Hippocampal formation (tissue), 2 donors: Measurements from ENCODE around the gene KNL1.
"Not testable (repeated sequence)": the region's sequence is repeated elsewhere in the genome, so short reads cannot be mapped to it uniquely, and the experiment has no call there.

Source experiments
- DNase-seq, 2 donors: peaks; one replicate each; lab custom pipeline; 2025; lab: John Stamatoyannopoulos, UW

The KNL1 gene

GRCh38 chr15:40593588-40594428, at the start of gene KNL1:
Gene KNL1 (plus strand): TSS chr15:40594249. CDS start chr15:40602932, 8,683 bp downstream.
- DNase-seq = peak; percentile 94 to 97

- no peak for DNase-seq
These were observed 48.6 kb upstream of the KNL1 start for GRCh38 chr15:40545457-40545856.

GRCh38 chr15:40548610-40549009, 45.4 kb upstream of the KNL1 start:
- no peak for DNase-seq

- no peak for DNase-seq
These were observed 44.2 kb upstream of the KNL1 start for GRCh38 chr15:40549894-40550293.

- no peak for DNase-seq
These were observed 43.6 kb upstream of the KNL1 start for GRCh38 chr15:40550341-40551037.

DNA sequence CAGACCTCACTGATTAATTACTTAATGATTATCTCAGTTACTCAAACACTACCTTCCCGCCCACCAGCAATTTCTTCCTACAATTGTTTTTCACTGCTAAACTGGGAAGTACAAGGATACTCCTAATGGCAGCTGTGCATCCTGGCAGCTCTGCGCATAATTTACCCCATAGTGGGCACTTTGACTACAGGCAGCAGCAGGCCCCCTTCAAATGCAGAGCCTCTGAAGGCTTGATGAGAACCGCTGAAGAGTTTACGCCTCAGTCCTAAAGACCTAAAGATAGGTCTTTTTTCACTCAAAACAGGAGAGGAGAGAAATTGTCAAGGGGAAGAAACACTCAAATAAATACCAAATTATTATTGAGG, 39.9 kb upstream of the KNL1 start:
- no peak for DNase-seq

GRCh38 chr15:40555876-40556275, 38.2 kb upstream of the KNL1 start:
- no peak for DNase-seq

GRCh38 chr15:40558952-40559742, 34.9 kb upstream of the KNL1 start:
- no peak for DNase-seq

GRCh38 chr15:40562691-40563090, 31.4 kb upstream of the KNL1 start:
- DNase-seq = no peak

GRCh38 chr15:40563426-40563825, 30.6 kb upstream of the KNL1 start:
- DNase-seq = no peak

- DNase-seq = peak; percentile 98 to 99
These were observed 29.3 kb upstream of the KNL1 start, which contains the start of gene CCDC32 for GRCh38 chr15:40564591-40565332. Gene CCDC32 (minus strand): TSS chr15:40565042. CDS start chr15:40563015, 2,027 bp downstream.

DNA sequence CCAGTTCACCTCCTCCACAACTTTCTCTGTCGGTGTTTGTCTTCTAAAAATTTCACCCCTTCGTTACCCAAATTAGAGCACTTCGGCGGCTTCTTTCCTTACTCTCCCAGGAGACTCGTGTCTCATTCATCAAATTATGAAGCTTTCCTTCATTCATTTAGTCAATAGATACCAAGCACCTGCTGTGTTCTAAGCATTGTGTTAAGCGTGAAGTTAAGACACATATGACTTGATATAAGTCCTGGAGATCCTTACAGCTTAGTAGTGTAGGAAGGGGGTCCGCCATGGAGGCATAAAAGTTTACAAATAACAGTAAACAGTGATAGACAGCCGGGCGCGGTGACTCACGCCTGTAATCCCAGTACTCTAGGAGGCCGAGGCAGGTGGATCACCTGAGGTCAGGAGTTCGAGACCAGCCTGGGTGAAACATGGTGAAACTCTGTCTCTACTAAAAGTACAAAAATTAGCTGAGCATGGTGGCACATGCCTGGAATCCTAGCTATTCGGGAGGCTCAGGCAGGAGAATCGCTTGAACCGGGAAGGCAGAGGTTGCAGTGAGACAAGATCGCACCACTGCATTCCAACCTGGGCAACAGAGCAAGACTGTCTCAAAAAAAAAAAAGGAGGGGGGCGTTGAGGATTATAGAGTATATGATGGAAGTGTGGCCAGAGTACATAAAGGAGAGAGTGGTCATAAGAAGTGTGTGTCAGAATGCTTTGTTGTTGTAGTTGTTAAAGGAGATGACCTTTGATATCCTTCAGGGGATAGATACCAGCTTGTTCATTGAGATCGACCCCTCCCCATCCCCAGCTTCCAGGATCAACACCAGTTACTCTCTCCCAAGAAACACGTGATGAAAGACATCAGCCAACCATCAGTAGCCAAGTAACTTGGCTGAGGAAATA, 28.5 kb upstream of the KNL1 start:
- no peak for DNase-seq

- no peak for DNase-seq
These were observed 26.9 kb upstream of the KNL1 start for GRCh38 chr15:40567111-40567510.

GRCh38 chr15:40569129-40569953, 24.7 kb upstream of the KNL1 start, which contains the start of gene RPUSD2:
Gene RPUSD2 (plus strand): TSS chr15:40569299. CDS start chr15:40569338, 39 bp downstream.
- DNase-seq = peak; percentile 90 to 92

- DNase-seq = no peak
These were observed 18.9 kb upstream of the KNL1 start for GRCh38 chr15:40575113-40575512.

- not testable (repeated sequence) for DNase-seq
These were observed 17.1 kb upstream of the KNL1 start for GRCh38 chr15:40576914-40577313.

DNA sequence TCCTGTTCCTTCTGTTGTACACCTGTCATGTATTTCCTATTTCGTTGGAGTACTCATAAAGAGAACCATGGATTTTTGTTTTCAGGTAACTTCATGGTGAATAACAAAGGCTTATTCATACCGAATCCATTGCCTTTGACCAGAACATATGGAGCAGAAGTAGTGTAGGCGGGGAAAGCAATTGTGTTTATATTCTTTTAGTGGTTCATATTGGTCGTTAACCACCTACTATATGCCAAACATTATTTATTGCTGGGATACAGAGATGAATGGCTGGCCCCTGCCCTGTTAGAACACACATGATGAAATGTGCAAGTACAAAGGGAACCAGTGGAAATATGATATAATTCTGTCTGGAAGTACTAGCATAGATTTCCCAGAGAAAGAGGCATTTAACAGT, 15.2 kb upstream of the KNL1 start:
- no peak for DNase-seq

GRCh38 chr15:40581796-40582195, 12.3 kb upstream of the KNL1 start:
- not testable (repeated sequence) for DNase-seq

DNA sequence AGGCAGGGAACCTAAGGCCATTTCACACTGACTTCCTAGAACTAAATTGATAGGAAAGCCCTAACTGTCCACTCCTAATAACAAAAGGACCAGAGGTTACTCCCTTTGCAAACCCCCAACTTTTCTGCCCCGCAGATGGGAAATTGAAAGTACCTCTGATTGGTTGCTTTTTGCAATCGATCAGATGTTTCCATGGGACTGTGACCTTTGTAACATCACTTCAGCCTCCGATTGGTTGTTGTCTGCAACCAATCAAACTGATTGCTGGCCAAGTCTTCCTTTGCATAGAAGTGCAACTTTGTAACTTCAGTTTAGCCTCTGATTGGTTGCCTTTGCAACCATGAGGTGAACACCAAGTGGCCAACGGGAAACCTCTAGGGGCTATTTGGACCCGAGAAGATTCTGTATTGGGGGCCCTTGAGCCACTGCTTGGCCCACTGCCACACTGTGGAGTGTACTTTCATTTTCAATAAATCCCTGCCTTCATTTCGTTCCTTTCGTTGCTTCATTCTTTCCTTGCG, 11.3 kb upstream of the KNL1 start:
- DNase-seq = no peak
